Activated T-cell treated with anti-CD3 and anti-CD28 coated beads, Interleukin-2, amount 50 U/mL, for 72 hours (primary cell): Measurements from ENCODE around the gene C2orf76. TPM values are rescaled to one million over a fixed set of nuclear protein-coding genes. Genes with fewer than 3 reads are reported as not detected.

Source experiments
- ATAC-seq, 2 donors: fragments of 150-1000 bp; cut with Tn5 transposase; replicated peaks in 1 of 2; 2 replicates each; pipeline ENCODE4 v1.10.0; 2021; ENCODE audit warnings: moderate library complexity in 2 of 2, mild to moderate bottlenecking in 1 of 2
- DNase-seq, 2 donors: peaks; one replicate each; pipeline ENCODE4 v3.0.0; 2021 to 2022; ENCODE audit warnings: mixed read lengths in 1 of 2
- H3K27ac Mint-ChIP-seq: one replicate; pipeline ENCODE4 v1.8.0; 2022; ENCODE audit warnings: mild to moderate bottlenecking, moderate library complexity, mixed read lengths
- H3K27me3 Mint-ChIP-seq: one replicate; pipeline ENCODE4 v1.8.0; 2022; ENCODE audit warnings: low read depth, mixed read lengths
- H3K36me3 Mint-ChIP-seq, 2 donors: one replicate each; pipeline ENCODE4 v1.8.0; 2022; ENCODE audit warnings: mixed read lengths in 2 of 2, mild to moderate bottlenecking in 1 of 2; ENCODE audit not compliant: insufficient read depth in 2 of 2
- H3K4me1 Mint-ChIP-seq: one replicate; pipeline ENCODE4 v1.8.0; 2022; ENCODE audit warnings: low read depth, mixed read lengths
- H3K4me3 Mint-ChIP-seq, 2 donors: one replicate each; pipeline ENCODE4 v1.8.0; 2022; ENCODE audit warnings: mild to moderate bottlenecking in 2 of 2, mixed read lengths in 2 of 2, moderate library complexity in 2 of 2
- H3K9me3 Mint-ChIP-seq, 2 donors: one replicate each; pipeline ENCODE4 v1.8.0; 2022; ENCODE audit warnings: mixed read lengths in 2 of 2
- total RNA-seq, 2 donors: library from RNA; stranded (reverse); gene quantifications; one replicate each; pipeline ENCODE4 v1.2.3, GENCODE V29; 2022

The C2orf76 gene
- total RNA-seq, 2 donors from 2014 or later, result 13.1 to 15.3 TPM

DNA sequence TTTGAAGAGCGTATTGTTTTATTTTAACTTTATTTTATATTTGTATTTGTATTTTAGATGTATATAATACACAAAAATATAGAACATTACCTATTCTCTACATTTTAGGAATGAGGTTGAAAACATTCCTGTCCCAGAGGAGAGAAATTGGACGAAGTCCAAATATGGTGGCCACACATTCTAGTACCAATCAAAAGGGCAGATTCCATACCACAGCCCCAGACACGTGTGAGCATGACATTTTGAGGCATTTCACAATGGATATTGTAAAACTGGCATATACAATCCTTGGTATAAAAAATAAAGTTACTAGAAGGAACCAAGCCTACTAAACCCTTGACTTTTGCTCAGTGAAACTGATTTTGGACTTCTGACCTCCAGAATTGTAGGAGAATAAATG, 50.6 kb downstream of the C2orf76 start:
- no peaks in the 10 kb centered on the region for H3K9me3 Mint-ChIP-seq
- H3K27me3 Mint-ChIP-seq, result no peaks in the 10 kb centered on the region
- no peaks in the 10 kb centered on the region for H3K4me1 Mint-ChIP-seq
- H3K27ac Mint-ChIP-seq, result no peak overlapping the region
- DNase-seq, result no peak
- H3K36me3 Mint-ChIP-seq, result no peaks in the 10 kb centered on the region
- H3K4me3 Mint-ChIP-seq, result no peak overlapping the region
- ATAC-seq, result no peak

GRCh38 chr2:119315241-119315925, 51.3 kb downstream of the C2orf76 start:
- DNase-seq (no peak), ATAC-seq (no peak)
- H3K36me3 Mint-ChIP-seq, result no peaks in the 10 kb centered on the region
- no peak overlapping the region for H3K4me3 Mint-ChIP-seq
- no peaks in the 10 kb centered on the region for H3K9me3 Mint-ChIP-seq
- H3K4me1 Mint-ChIP-seq, result no peaks in the 10 kb centered on the region
- H3K27ac Mint-ChIP-seq, result no peak overlapping the region
- H3K27me3 Mint-ChIP-seq, result no peaks in the 10 kb centered on the region

DNA sequence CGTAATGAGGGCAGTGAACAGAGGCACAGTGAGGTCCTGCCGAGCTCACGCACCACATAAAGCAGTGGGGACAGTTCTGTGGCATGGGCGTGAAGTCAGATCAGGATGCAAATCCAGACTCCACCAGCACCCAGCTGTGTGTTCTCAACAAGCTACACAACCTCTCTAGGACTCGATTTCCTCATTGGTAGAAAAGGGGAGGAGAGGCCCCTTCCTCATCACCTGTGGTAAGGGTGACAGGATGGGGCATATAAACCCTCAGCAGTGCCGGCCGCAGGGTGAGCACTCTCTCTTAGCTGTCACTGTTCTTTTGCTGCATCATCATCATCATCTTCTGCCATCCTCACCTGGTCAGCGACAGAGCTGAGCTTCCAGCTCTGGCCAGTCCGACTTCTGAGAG, 54.8 kb downstream of the C2orf76 start:
- Mint-ChIP-seq H3K9me3 (no peaks in the 10 kb centered on the region), H3K36me3 (no peaks in the 10 kb centered on the region), H3K27me3 (no peaks in the 10 kb centered on the region), H3K4me3 (no peak overlapping the region), H3K27ac (no peak overlapping the region), H3K4me1 (no peaks in the 10 kb centered on the region)
- no peak for ATAC-seq
- no peak for DNase-seq

- H3K4me3 Mint-ChIP-seq, result no peak overlapping the region
- no peaks in the 10 kb centered on the region for H3K9me3 Mint-ChIP-seq
- DNase-seq (no peak), ATAC-seq (no peak)
- no peaks in the 10 kb centered on the region for H3K36me3 Mint-ChIP-seq
- H3K27ac Mint-ChIP-seq, result no peak overlapping the region
- H3K27me3 Mint-ChIP-seq, result no peaks in the 10 kb centered on the region
- H3K4me1 Mint-ChIP-seq, result no peaks in the 10 kb centered on the region
These were observed 55.3 kb downstream of the C2orf76 start for GRCh38 chr2:119311371-119311770.

DNA sequence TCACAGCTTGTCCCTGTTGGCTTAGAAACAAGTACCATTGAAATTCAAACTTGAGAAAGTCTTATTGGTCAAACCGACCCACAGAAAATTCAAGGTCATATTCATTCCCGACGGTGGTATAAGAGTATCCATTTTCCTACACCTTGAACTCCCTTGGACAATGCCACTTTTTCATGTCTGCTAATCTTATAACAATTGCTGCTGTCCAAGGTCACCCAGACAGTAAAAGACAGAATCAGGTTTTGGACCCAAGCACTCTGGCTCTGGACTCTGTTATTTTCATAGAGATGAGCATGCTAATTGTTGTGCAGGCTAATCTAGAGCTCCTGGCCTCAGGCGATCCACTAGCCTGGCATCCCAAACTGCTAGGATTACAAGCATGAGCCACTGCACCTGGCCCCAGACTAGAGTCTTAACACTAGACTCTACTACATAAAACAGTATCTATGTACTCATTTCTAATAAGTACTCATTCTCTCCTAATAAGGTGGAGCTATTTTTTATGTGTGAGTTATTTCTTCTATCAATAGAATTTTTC, 57.8 kb downstream of the C2orf76 start:
- no peaks in the 10 kb centered on the region for H3K27me3 Mint-ChIP-seq
- DNase-seq, result no peak
- no peaks in the 10 kb centered on the region for H3K4me1 Mint-ChIP-seq
- H3K27ac Mint-ChIP-seq, result no peak overlapping the region
- no peak for ATAC-seq
- no peaks in the 10 kb centered on the region for H3K9me3 Mint-ChIP-seq
- H3K36me3 Mint-ChIP-seq, result peaks cover 0 to 1% of the 10 kb centered on the region in 2 donors
- no peak overlapping the region for H3K4me3 Mint-ChIP-seq

GRCh38 chr2:119307419-119308140, 59.1 kb downstream of the C2orf76 start:
- H3K4me3 Mint-ChIP-seq, result no peak overlapping the region
- DNase-seq (no peak), ATAC-seq (no peak)
- no peak overlapping the region for H3K27ac Mint-ChIP-seq
- H3K9me3 Mint-ChIP-seq, result no peaks in the 10 kb centered on the region
- no peaks in the 10 kb centered on the region for H3K27me3 Mint-ChIP-seq
- no peaks in the 10 kb centered on the region for H3K4me1 Mint-ChIP-seq
- H3K36me3 Mint-ChIP-seq, result peaks cover 0 to 1% of the 10 kb centered on the region in 2 donors

DNA sequence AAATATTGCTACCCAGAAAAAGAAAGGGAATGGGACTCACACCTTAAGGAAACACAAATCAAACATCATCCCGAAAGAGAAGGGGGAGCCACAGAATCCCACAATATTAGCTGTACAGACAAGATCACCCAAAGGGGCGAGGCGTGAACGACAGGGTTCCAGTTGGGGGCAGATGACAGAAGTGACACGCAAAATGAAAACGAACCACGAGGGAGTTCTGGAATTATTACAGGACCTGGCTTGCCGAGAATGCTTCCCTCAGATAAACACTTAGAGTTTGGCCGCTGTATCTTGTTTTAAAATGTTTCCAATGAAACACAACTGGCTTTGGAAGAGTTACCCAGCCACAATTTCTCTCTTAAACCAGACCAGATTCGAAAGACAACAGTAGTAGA, 60.4 kb downstream of the C2orf76 start:
- peaks cover 0 to 1% of the 10 kb centered on the region in 2 donors for H3K36me3 Mint-ChIP-seq
- no peaks in the 10 kb centered on the region for H3K9me3 Mint-ChIP-seq
- H3K4me3 Mint-ChIP-seq, result no peak overlapping the region
- ATAC-seq (no peak), DNase-seq (no peak)
- no peaks in the 10 kb centered on the region for H3K27me3 Mint-ChIP-seq
- no peaks in the 10 kb centered on the region for H3K4me1 Mint-ChIP-seq
- no peak overlapping the region for H3K27ac Mint-ChIP-seq

- Mint-ChIP-seq H3K4me1 (no peaks in the 10 kb centered on the region), H3K9me3 (no peaks in the 10 kb centered on the region), H3K27ac (no peak overlapping the region), H3K27me3 (no peaks in the 10 kb centered on the region), H3K4me3 (no peak overlapping the region), H3K36me3 (peaks cover 0 to 1% of the 10 kb centered on the region in 2 donors)
- ATAC-seq (no peak), DNase-seq (no peak)
These were observed 61.0 kb downstream of the C2orf76 start for GRCh38 chr2:119305497-119306195.

GRCh38 chr2:119304847-119305246, 61.8 kb downstream of the C2orf76 start:
- peaks cover 1 to 2% of the 10 kb centered on the region in 2 donors for H3K36me3 Mint-ChIP-seq

GRCh38 chr2:119301413-119301812, 65.2 kb downstream of the C2orf76 start:
- ATAC-seq (no peak), DNase-seq (no peak)
- no peaks in the 10 kb centered on the region for H3K4me1 Mint-ChIP-seq
- no peaks in the 10 kb centered on the region for H3K27me3 Mint-ChIP-seq
- H3K4me3 Mint-ChIP-seq, result no peak overlapping the region
- H3K9me3 Mint-ChIP-seq, result no peaks in the 10 kb centered on the region
- no peak overlapping the region for H3K27ac Mint-ChIP-seq
- H3K36me3 Mint-ChIP-seq, result peaks cover 1 to 2% of the 10 kb centered on the region in 2 donors

More at GRCh38 chr2:119304847-119305246, 61.8 kb downstream of the C2orf76 start:
- no peaks in the 10 kb centered on the region for H3K27me3 Mint-ChIP-seq
- ATAC-seq (no peak), DNase-seq (no peak)
- H3K4me1 Mint-ChIP-seq, result no peaks in the 10 kb centered on the region
- no peak overlapping the region for H3K27ac Mint-ChIP-seq
- H3K9me3 Mint-ChIP-seq, result no peaks in the 10 kb centered on the region
- no peak overlapping the region for H3K4me3 Mint-ChIP-seq

GRCh38 chr2:119295688-119296375, 70.8 kb downstream of the C2orf76 start:
- ATAC-seq, result no peak
- Mint-ChIP-seq H3K9me3 (no peaks in the 10 kb centered on the region), H3K36me3 (peaks cover 0 to 2% of the 10 kb centered on the region in 2 donors), H3K27ac (no peak overlapping the region), H3K4me1 (peaks cover 3% of the 10 kb centered on the region), H3K4me3 (no peak overlapping the region), H3K27me3 (no peaks in the 10 kb centered on the region)
- no peak for DNase-seq

DNA sequence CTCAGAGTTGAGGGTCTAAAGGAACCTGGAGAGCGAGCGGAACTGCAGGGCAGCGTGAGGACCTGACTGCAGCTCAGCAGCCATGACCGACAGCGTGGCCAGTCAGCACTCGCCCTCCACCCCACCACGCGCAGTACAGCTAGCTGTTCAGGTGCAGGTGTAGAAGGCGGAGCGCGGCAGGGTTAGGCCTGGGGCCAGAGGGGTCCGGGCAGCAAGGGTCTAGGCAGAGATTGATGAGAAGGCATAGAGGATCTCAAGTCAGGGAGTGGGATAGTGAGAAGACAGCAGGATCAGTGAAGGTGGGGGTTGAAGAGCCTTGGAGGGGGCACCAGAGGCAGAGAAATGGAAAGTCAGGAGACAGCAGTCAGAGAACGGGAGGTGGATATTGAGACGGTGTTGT, 72.0 kb downstream of the C2orf76 start:
- H3K4me1 Mint-ChIP-seq, result peaks cover 3% of the 10 kb centered on the region
- no peak for DNase-seq
- no peak for ATAC-seq
- no peak overlapping the region for H3K27ac Mint-ChIP-seq
- H3K27me3 Mint-ChIP-seq, result no peaks in the 10 kb centered on the region
- no peaks in the 10 kb centered on the region for H3K36me3 Mint-ChIP-seq
- H3K9me3 Mint-ChIP-seq, result no peaks in the 10 kb centered on the region
- no peak overlapping the region for H3K4me3 Mint-ChIP-seq

- no peak overlapping the region for H3K27ac Mint-ChIP-seq
- H3K36me3 Mint-ChIP-seq, result no peaks in the 10 kb centered on the region
- no peak for DNase-seq
- peaks cover 3% of the 10 kb centered on the region for H3K4me1 Mint-ChIP-seq
- no peak for ATAC-seq
- H3K9me3 Mint-ChIP-seq, result no peaks in the 10 kb centered on the region
- no peaks in the 10 kb centered on the region for H3K27me3 Mint-ChIP-seq
- H3K4me3 Mint-ChIP-seq, result no peak overlapping the region
These were observed 72.7 kb downstream of the C2orf76 start for GRCh38 chr2:119293900-119294299.
